AG20443 (cell line): ENCODE data around the gene CUL3.

Source experiments
- DNase-seq: peaks from one replicate; pipeline ENCODE4 v3.0.0; 2012; ENCODE audit warnings: low spot score, mixed read lengths

The CUL3 gene

DNA sequence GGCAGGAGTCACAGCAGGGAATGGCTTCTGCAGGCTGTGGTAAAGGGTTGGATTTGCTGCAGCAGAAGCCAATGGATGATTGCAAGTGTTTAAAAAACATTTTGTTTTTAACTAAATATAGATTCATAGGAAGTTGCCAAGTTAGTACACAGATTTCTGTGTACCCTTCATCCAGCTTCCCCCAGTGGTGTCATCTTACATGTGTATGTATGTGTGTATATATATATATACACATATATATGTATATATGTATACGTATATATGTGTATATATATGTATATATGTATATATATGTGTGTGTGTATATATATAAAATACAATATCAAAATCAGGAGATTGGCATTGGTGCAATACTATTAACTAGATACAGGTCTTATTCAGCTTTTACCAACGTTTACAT lies 164.1 kb downstream of the CUL3 start:
- no peak for DNase-seq
